EL (cell line): ENCODE results near the gene RAD54L.
"Not testable (repeated sequence)": the region's sequence is repeated elsewhere in the genome, so short reads cannot be mapped to it uniquely, and the experiment has no call there.

Experiments used
- DNase-seq: peaks from one replicate; pipeline ENCODE4 v3.0.0-alpha.2; 2016

RAD54L gene

GRCh38 chr1:46288485-46289133 is 41.0 kb downstream of the RAD54L start:
- DNase-seq = peak; percentile 71

GRCh38 chr1:46289134-46289494 is 41.6 kb downstream of the RAD54L start:
- DNase-seq = no peak

GRCh38 chr1:46289976-46290375 is 42.4 kb downstream of the RAD54L start:
- no peak for DNase-seq

- DNase-seq = no peak
Observed at GRCh38 chr1:46295306-46295705, 47.7 kb downstream of the RAD54L start.

GRCh38 chr1:46298387-46298786 is 50.8 kb downstream of the RAD54L start:
- peak; percentile 46 for DNase-seq

- peak; percentile 30 for DNase-seq
Observed at GRCh38 chr1:46300673-46301405, 53.3 kb downstream of the RAD54L start.

- peak; percentile 25 for DNase-seq
Observed at GRCh38 chr1:46301406-46301807, 53.8 kb downstream of the RAD54L start.

- peak; percentile 54 for DNase-seq
Observed at GRCh38 chr1:46301808-46302640, 54.5 kb downstream of the RAD54L start.

- DNase-seq = no peak
Observed at GRCh38 chr1:46302641-46303037, 55.1 kb downstream of the RAD54L start.

GRCh38 chr1:46303038-46303871 is 55.7 kb downstream of the RAD54L start, which contains the start of the genes LRRC41 and UQCRH:
Gene LRRC41 (minus strand): TSS chr1:46303616. CDS start chr1:46303322, 294 bp downstream.
Gene UQCRH (plus strand): TSS chr1:46303698. CDS start chr1:46303767, 69 bp downstream.
- DNase-seq = peak; percentile 98

- no peak for DNase-seq
Observed at GRCh38 chr1:46303872-46304326, 56.3 kb downstream of the RAD54L start.

GRCh38 chr1:46306159-46306530 is 58.6 kb downstream of the RAD54L start:
- DNase-seq = no peak

GRCh38 chr1:46309401-46310159 is 62.0 kb downstream of the RAD54L start:
- no peak for DNase-seq

GRCh38 chr1:46310321-46310720 is 62.8 kb downstream of the RAD54L start:
- DNase-seq = no peak

GRCh38 chr1:46315669-46316403 is 68.3 kb downstream of the RAD54L start:
- peak; percentile 71 for DNase-seq

GRCh38 chr1:46317323-46317722 is 69.8 kb downstream of the RAD54L start:
- DNase-seq = no peak

- DNase-seq = not testable (repeated sequence)
Observed at GRCh38 chr1:46319301-46319700, 71.7 kb downstream of the RAD54L start.

- DNase-seq = not testable (repeated sequence)
Observed at GRCh38 chr1:46319960-46320914, 72.7 kb downstream of the RAD54L start.

- DNase-seq = not testable (repeated sequence)
Observed at GRCh38 chr1:46322191-46322590, 74.6 kb downstream of the RAD54L start.
